SH-SY5Y (cell line): ENCODE data around the gene SLK.

Source experiments
- GATA2 ChIP-seq: IDR thresholded peaks from 2 replicates; pipeline ENCODE4 v1.6.1; 2011; ENCODE audit warnings: mild to moderate bottlenecking, low read depth, low read length
- GATA3 ChIP-seq: IDR thresholded peaks from 2 replicates; pipeline ENCODE4 v1.6.1; 2011; ENCODE audit warnings: low read depth, mild to moderate bottlenecking, low read length, moderate library complexity

GRCh38 chr10:103930449-103930848 lies 36.5 kb upstream of the SLK start:
- no peak for TF ChIP-seq GATA2
- no peak for TF ChIP-seq GATA3
